Measurements from ENCODE around the gene ASB12. TPM values are rescaled to one million over a fixed set of nuclear protein-coding genes. Genes with fewer than 3 reads are reported as not detected.
"Not testable (repeated sequence)": the region's sequence is repeated elsewhere in the genome, so short reads cannot be mapped to it uniquely, and the experiment has no call there.

ASB12 gene, protein sequence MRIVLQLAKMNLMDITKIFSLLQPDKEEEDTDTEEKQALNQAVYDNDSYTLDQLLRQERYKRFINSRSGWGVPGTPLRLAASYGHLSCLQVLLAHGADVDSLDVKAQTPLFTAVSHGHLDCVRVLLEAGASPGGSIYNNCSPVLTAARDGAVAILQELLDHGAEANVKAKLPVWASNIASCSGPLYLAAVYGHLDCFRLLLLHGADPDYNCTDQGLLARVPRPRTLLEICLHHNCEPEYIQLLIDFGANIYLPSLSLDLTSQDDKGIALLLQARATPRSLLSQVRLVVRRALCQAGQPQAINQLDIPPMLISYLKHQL
- under 1 TPM in 1 of 2 donors, not detected in 1; 0.85 TPM for total RNA-seq

- H3K27me3 ChIP-seq, result no peaks in the 10 kb centered on the region
- H3K36me3 ChIP-seq, result no peaks in the 10 kb centered on the region
- TF ChIP-seq, protein P1, sequence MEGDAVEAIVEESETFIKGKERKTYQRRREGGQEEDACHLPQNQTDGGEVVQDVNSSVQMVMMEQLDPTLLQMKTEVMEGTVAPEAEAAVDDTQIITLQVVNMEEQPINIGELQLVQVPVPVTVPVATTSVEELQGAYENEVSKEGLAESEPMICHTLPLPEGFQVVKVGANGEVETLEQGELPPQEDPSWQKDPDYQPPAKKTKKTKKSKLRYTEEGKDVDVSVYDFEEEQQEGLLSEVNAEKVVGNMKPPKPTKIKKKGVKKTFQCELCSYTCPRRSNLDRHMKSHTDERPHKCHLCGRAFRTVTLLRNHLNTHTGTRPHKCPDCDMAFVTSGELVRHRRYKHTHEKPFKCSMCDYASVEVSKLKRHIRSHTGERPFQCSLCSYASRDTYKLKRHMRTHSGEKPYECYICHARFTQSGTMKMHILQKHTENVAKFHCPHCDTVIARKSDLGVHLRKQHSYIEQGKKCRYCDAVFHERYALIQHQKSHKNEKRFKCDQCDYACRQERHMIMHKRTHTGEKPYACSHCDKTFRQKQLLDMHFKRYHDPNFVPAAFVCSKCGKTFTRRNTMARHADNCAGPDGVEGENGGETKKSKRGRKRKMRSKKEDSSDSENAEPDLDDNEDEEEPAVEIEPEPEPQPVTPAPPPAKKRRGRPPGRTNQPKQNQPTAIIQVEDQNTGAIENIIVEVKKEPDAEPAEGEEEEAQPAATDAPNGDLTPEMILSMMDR (IDR thresholded peaks at IDR 0.05), result peak in 1 of 2 donors; percentile 15
- H3K4me1 ChIP-seq, result no peaks in the 10 kb centered on the region
- no peak for DNase-seq (ENCODE audit: low spot score)
- no peak within 1 kb of the TSS for H3K27ac ChIP-seq
- peak within 1 kb of the TSS in 1 of 2 donors; percentile 18 for H3K4me3 ChIP-seq
- H3K9me3 ChIP-seq, result no peaks in the 10 kb centered on the region
Observed at GRCh38 chrX:64230123-64230970, at the start of gene ASB12. Gene ASB12, minus strand, starts transcription at chrX:64230607. Its CDS starts 4,957 bp downstream, at chrX:64225650.

DNA sequence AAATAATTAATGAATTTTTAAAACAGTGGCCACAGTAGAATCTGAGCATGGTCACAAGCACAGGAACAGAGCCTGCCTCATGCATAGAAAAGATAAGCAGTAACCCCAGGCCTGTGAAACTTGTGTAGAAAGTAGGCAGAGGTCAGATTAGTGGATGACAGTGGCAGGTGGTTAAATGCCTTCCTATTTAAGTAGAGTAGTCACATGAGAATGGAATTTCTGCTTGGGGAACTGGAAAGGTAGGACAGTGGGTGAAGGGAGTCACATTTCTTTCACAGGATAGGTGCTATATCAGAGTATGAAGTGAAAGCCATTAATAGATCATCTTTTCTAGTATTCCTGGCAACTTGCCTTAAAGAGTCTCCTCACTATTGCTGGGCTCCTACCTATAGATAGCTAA, 34.9 kb upstream of the ASB12 start:
- TF ChIP-seq, protein P1 (IDR thresholded peaks at IDR 0.05), result no peak
- no peak overlapping the region for H3K4me3 ChIP-seq
- no peak overlapping the region for H3K27ac ChIP-seq
- H3K27me3 ChIP-seq, result no peaks in the 10 kb centered on the region
- no peaks in the 10 kb centered on the region for H3K36me3 ChIP-seq
- no peaks in the 10 kb centered on the region for H3K9me3 ChIP-seq
- H3K4me1 ChIP-seq, result no peaks in the 10 kb centered on the region
- DNase-seq (ENCODE audit: low spot score), result no peak

DNA sequence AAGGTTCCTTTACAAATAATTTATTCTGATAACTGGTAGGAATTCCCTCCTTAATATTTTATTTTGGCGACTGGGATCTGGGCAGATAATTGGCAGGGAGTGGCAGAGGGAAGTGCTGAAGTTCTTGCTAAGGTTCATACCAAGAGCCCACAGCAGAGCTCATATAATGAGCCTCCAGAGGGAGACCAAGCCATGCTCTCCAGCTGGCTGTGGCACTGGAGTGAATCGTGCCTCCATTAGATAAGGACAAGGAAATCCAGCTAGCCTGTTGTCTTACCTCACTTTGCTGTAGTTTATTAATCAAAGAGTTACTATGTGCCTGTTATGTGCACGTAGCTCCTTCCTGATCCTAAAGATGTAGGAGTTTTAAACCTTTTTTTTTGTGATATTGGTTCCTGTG, 1.3 kb downstream of the ASB12 start:
- H3K4me3 ChIP-seq, result no peak overlapping the region
- TF ChIP-seq, protein P1 (IDR thresholded peaks at IDR 0.05), result peak in 1 of 2 donors; percentile 16
- no peaks in the 10 kb centered on the region for H3K27me3 ChIP-seq
- DNase-seq (ENCODE audit: low spot score), result no peak
- H3K4me1 ChIP-seq, result no peaks in the 10 kb centered on the region
- H3K9me3 ChIP-seq, result no peaks in the 10 kb centered on the region
- no peaks in the 10 kb centered on the region for H3K36me3 ChIP-seq
- H3K27ac ChIP-seq, result no peak overlapping the region

GRCh38 chrX:64218023-64218422, 12.4 kb downstream of the ASB12 start:
- Histone ChIP-seq H3K4me3 (no peak overlapping the region), H3K27ac (no peak overlapping the region), H3K27me3 (no peaks in the 10 kb centered on the region), H3K9me3 (no peaks in the 10 kb centered on the region), H3K36me3 (no peaks in the 10 kb centered on the region), H3K4me1 (no peaks in the 10 kb centered on the region)
- TF ChIP-seq, protein P1 (IDR thresholded peaks at IDR 0.05), result no peak
- DNase-seq (ENCODE audit: low spot score), result peak; percentile 36

- H3K27me3 ChIP-seq; H3K4me3 ChIP-seq; H3K36me3 ChIP-seq; DNase-seq (ENCODE audit: low spot score); H3K4me1 ChIP-seq; H3K9me3 ChIP-seq; H3K27ac ChIP-seq: not testable (repeated sequence)
Observed at GRCh38 chrX:64213989-64214388, 16.4 kb downstream of the ASB12 start.

DNA sequence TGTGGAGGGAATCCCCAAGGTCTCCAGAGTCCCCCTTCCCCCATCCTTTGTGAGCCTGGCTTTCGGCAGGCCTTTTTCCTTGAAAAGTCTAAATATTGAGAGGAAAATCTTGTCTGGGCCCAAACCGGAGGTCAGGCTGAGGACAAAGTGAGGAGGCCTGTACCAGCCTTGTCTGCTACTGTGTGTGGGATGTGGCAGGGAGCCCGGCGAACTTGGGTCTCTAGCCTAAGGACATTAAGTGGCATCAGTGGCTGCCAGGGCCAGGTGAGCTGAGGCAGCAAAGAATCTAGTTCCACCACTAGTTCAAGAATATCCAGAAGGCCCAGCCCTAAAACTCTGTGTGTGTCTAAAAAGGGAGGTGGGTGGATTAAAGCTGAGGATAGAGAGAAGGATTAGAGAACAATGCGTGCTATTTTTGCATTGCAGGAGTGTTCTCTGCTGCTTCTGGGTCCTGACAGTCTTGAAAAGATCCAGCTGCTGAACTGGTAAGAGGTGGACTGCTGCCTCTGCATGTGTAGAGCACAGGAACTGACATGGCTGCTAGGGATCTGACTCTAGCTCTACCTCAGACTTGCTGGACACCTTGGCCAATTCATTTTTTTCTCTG, 23.7 kb downstream of the ASB12 start:
- Histone ChIP-seq H3K27ac (peak overlapping the region; percentile 83 to 91), H3K4me1 (peaks cover 0 to 15% of the 10 kb centered on the region in 2 donors), H3K9me3 (no peaks in the 10 kb centered on the region), H3K36me3 (no peaks in the 10 kb centered on the region), H3K27me3 (no peaks in the 10 kb centered on the region), H3K4me3 (peak overlapping the region; percentile 65 to 68)
- DNase-seq (ENCODE audit: low spot score), result no peak
- TF ChIP-seq, protein P1 (IDR thresholded peaks at IDR 0.05), result no peak
